Islet of Langerhans (tissue), 1 donor: ENCODE measurements around the gene ETNPPL.

Experiments used
- FAIRE-seq: peaks from one replicate; lab custom pipeline; 2011; peaks lifted over from hg19 to GRCh38; lab: Jason Lieb, UNC

ETNPPL gene

DNA sequence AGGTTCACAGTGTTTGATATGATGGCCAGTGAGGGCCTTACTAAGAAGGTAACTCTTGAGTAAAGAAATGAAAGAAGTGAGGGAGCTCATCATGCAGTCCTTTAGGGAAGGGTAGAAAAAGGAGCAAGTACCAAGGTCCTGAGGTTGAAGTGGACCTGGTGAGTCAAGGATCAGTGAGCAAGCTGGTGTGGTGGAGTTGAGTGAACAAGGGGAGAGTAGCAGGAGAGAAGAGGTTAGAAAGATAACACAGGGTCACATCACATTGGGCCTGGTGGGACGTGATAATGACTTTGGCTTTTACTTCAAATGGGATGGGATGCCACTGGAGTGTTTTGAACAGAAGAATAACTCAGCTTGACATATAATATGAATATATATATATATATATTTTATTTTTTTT is 67.8 kb downstream of the ETNPPL start:
- FAIRE-seq: no peak

DNA sequence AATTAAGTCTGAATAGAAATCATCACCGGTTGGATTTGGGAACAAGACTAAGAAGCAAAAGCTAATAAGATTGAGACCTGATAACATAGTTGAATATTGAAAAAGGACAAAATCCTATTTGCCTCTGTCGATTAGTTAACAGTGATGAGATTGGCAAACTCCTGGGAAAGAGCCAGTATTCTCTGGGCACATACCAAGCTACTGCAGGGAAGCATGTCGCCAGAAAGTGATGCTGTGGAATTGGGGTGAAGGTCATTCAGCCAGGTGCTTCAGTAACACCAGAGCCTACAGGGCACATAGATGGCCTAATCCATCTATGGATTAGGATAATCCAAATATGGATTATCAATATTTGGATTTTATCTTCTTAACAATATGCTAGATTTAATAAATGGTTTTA is 68.4 kb downstream of the ETNPPL start:
- FAIRE-seq: no peak

DNA sequence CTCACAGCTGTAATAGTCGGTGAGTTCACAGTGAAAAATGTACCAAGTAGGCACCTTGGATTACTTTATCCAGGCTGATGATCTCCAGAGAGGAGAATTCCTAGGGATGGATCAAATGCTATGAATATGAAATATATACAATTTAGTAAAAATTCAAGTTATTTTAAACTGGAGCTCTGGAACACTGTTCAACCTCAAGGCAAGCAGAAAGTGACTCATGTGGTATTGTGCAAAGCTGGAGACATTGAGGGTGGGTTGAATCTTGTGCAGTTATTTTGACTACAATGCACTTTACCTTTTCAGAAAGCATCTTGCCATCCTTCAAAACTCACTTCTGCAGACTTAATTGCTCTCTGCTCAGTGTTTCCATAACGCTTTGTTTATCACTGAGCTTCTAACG is 69.0 kb downstream of the ETNPPL start:
- FAIRE-seq: no peak

DNA sequence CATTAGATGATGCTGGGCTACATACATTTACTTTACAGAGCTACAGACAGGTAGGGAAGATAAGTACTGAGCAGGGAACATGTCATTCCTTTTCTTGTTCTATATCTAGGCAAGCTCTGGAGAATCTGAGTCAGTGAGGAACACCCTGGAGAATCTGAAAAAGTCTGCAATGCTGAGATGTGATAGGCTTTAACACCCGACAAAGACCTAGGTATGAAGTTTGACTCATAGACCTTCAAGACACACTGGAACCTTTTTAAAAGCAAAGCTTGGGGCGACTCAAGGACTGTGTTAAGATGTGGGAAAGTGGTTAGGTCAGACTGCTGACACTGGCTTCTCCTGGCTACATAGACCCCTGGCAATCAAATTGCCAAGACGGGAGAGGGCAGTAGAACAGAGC is 69.6 kb downstream of the ETNPPL start:
- FAIRE-seq: no peak
